GM12801 (cell line): Measurements from ENCODE around the gene RUVBL1.

Source experiments
- CTCF ChIP-seq: IDR thresholded peaks from one replicate; pipeline ENCODE4 v1.5.1; 2011; ENCODE audit warnings: control low read depth; ENCODE audit not compliant: insufficient read length; ENCODE audit errors: extremely low read depth

The RUVBL1 gene

DNA sequence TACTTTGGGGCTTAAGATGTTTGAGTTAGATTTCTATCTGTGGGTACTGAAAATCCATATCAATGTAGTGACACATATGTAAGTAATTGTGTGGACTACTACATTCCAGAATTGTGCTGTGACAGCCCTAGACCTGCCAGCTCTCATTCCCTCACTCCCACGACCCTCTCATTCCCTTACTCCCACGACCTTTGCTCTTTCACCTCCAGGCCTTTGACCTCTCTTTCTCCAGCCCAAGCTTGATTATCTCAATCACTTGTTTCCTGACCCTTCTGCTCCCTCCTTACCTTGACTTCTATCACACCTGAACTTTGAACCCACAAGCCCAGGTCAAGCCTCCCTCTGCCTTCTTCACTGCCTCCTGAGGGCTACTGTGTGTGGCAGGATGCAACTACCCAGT is 3.6 kb upstream of the RUVBL1 start:
- TF ChIP-seq CTCF = no peak

DNA sequence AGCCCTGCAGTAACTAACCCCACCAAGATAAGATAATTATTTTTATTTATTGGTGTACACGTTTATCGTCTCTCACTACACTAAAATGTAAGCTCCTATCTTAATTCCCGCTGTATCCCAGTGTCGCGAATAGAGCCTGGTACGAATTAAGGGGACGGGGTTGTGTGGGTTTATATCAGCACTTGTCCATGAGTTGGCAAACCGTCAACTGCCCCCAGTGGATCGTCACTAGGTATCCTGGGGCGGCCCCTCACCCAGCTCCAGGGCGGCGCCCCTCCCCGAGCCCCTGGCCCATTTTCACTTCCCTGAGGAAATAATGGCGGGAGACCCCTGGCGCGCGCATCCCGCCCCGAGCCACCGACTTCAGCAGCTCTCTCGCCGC is 465 bp downstream of the RUVBL1 start:
- TF ChIP-seq CTCF = no peak

GRCh38 chr3:128122013-128122412 is 1.6 kb downstream of the RUVBL1 start:
- no peak for TF ChIP-seq CTCF

DNA sequence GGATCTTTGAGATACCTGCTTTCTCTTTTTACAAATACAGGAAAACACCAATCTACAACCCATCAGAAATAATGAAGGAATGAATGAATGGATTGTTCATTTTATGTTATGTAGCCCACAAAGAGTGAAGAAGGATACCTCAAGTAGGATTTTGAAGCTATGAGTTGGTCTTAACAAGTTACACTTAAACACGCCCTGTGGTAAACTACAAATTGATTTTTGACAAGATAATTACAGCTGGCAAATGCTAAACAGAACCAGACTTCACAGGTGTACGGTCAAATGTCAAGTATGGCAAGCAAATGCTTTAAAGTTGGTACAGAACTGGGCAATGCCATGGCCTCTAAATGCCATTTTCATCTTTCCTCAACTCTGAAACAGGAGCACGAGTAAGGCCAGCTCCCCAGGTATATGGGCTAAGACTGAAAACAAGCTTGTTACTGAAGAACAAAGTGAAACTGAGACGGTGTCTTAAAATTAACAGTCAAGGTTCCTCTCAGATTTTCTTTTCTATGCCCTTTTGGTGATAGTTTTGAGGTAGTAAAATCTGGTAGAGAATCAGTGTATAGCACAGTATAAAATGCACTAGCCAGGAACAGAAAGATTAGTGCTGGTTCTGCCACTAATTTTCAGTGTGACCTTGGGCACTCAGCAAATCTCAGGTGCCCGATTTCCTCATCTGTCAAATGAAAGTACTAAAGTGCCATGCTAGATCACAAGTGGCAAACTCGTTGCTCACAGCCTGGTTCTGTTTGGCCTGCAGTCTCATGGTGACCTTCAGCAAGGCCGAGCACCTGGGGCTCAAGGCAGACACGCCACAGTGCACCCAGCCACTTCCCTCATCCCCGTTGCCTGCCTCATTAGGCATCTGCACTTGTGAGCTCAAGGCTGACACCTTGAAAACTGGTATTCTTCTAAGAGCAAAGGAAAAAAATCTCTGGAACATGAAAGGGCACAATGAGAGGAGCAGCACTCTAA is 9.5 kb downstream of the RUVBL1 start:
- no peak for TF ChIP-seq CTCF

DNA sequence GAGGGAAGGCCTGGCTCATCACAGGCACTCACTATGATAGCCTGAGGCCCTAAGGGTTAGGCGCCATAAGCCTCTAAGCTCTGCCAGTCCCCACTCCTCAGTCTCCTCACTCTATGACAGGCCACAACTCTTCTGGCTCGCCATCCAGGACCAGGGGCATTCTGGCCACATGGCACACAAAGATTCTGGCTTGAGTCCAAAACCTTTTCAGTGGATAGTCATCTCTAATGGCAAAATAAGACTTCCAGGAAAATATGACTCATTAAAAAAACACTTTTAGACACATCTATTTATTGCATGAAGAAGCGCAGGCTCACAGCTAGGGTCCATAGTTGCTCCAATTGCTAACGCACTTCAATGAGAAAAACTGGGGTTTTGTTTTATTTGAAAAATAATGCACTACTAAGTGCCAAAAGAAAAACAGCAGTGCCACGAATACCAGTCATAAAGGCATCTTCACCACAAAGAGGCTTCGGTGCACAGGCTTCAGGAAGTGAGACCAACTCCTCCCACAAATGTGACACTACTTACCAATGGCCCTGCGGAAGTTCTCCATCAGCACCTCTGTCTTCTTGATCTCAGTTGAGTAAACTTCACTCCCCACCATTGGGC is 11.1 kb downstream of the RUVBL1 start:
- no peak for TF ChIP-seq CTCF

- TF ChIP-seq CTCF = no peak
These were observed 12.5 kb downstream of the RUVBL1 start for GRCh38 chr3:128111147-128111546.

GRCh38 chr3:128107834-128108233 is 15.8 kb downstream of the RUVBL1 start:
- no peak for TF ChIP-seq CTCF
